A549 (cell line): ENCODE data around the gene SPC25. TPM values are rescaled to one million over a fixed set of nuclear protein-coding genes. Genes with fewer than 3 reads are reported as not detected.

ENCODE experiments used
- ATAC-seq, 2 experiments: fragments of 200-7000 bp in 1 of 2; fragments of >200 bp in 1 of 2; cut with Nextera tagmentation in 1 of 2; cut with Tn5 transposase in 1 of 2; 3 replicates each; pipeline versions ENCODE4 v1.8.0 to v1.9.1; 2018 to 2020; ENCODE audit warnings: mild to moderate bottlenecking in 1 of 2, moderate library complexity in 1 of 2
- CTCF ChIA-PET: fragments of 300-600 bp; sonication (Branson Sonifier 250); formaldehyde crosslinking; extraction: SDS; loops from one replicate; lab custom pipeline; 2021; ENCODE audit warnings: antibody characterized with exemption, inconsistent platforms; lab: Yijun Ruan, JAX
- POLR2A ChIA-PET: fragments of 350-600 bp; formaldehyde crosslinking; extraction: SDS; loops from one replicate; lab custom pipeline; 2021; ENCODE audit warnings: antibody characterized with exemption, inconsistent platforms; lab: Yijun Ruan, JAX
- DNase-seq, 2 experiments: peaks; one replicate each; pipeline versions ENCODE4 v3.0.0 to v3.0.0-alpha.2; 2011 to 2016; ENCODE audit warnings: low read depth in 1 of 2, low spot score in 1 of 2
- FAIRE-seq: peaks from 2 replicates; lab custom pipeline; 2011; peaks lifted over from hg19 to GRCh38; lab: Jason Lieb, UNC
- H3K27ac ChIP-seq, 2 experiments: fragments of >200 bp; sonication (Bioruptor Twin); formaldehyde crosslinking; 3 replicates each; pipeline ENCODE4 v1.5.1; 2016 to 2017
- H3K4me1 ChIP-seq: fragments of >200 bp; sonication (Bioruptor Twin); formaldehyde crosslinking; 3 replicates; pipeline ENCODE4 v1.6.1; 2016
- H3K4me2 ChIP-seq: fragments of >200 bp; sonication (Bioruptor Twin); formaldehyde crosslinking; 3 replicates; pipeline ENCODE4 v1.6.1; 2016
- H3K4me3 ChIP-seq: fragments of >200 bp; sonication (Bioruptor Twin); formaldehyde crosslinking; 3 replicates; pipeline ENCODE4 v1.5.1; 2016
- H3K9me3 ChIP-seq: fragments of >200 bp; sonication (Bioruptor Twin); formaldehyde crosslinking; 3 replicates; pipeline ENCODE4 v1.6.1; 2016
- ATOH8 ChIP-seq: fragments of 250-450 bp; sonication (Bioruptor Pico); IDR thresholded peaks from 2 replicates; pipeline ENCODE4 v1.5.0; 2020; ENCODE audit warnings: low read depth, mild to moderate bottlenecking, moderate library complexity
- CBX2 ChIP-seq: fragments of 200-600 bp; sonication (generic); IDR thresholded peaks from 2 replicates; pipeline ENCODE4 v1.6.1; 2016; ENCODE audit warnings: low read depth, mild to moderate bottlenecking, borderline replicate concordance
- CHD2 ChIP-seq: fragments of 150-350 bp; IDR thresholded peaks from 2 replicates; pipeline ENCODE4 v1.6.1; 2014; ENCODE audit warnings: low read length; ENCODE audit not compliant: partially characterized antibody
- EHF ChIP-seq: fragments of 250-450 bp; sonication (Bioruptor Pico); IDR thresholded peaks from 2 replicates; pipeline ENCODE4 v1.5.0; 2020; ENCODE audit warnings: mild to moderate bottlenecking
- ELK1 ChIP-seq: fragments of 150-350 bp; IDR thresholded peaks from 2 replicates; pipeline ENCODE4 v1.6.1; 2014; ENCODE audit warnings: low read depth, mild to moderate bottlenecking, low read length
- ESRRA ChIP-seq: fragments of 150-350 bp; IDR thresholded peaks from 2 replicates; pipeline ENCODE4 v1.6.1; 2014; ENCODE audit warnings: mild to moderate bottlenecking, low read length, borderline replicate concordance
- FOXS1 ChIP-seq: fragments of 250-450 bp; sonication (Bioruptor Pico); IDR thresholded peaks from 2 replicates; pipeline ENCODE4 v1.5.0; 2020; ENCODE audit warnings: mild to moderate bottlenecking, moderate library complexity
- GATA3 ChIP-seq: IDR thresholded peaks from 2 replicates; pipeline ENCODE4 v1.6.1; 2012; ENCODE audit warnings: borderline replicate concordance
- HDAC2 ChIP-seq: fragments of 200-600 bp; sonication (generic); IDR thresholded peaks from 2 replicates; pipeline ENCODE4 v1.6.1; 2016
- HES2 ChIP-seq: fragments of >200 bp; sonication (Bioruptor Twin); formaldehyde crosslinking; IDR thresholded peaks from 2 replicates; pipeline ENCODE4 v1.6.1; 2016
- HEYL ChIP-seq: fragments of 250-450 bp; sonication (Bioruptor Pico); IDR thresholded peaks from 2 replicates; pipeline ENCODE4 v1.8.0; 2021; ENCODE audit warnings: mild to moderate bottlenecking, moderate library complexity
- HMGXB4 ChIP-seq: fragments of 250-450 bp; sonication (Bioruptor Pico); IDR thresholded peaks from 2 replicates; pipeline ENCODE4 v1.5.0; 2021; ENCODE audit warnings: mild to moderate bottlenecking, moderate library complexity, borderline replicate concordance
- NR3C1 ChIP-seq: fragments of >200 bp; sonication (Bioruptor Twin); formaldehyde crosslinking; IDR thresholded peaks from 3 replicates; pipeline ENCODE4 v1.6.1; 2017
- PBX3 ChIP-seq: IDR thresholded peaks from 2 replicates; pipeline ENCODE4 v1.6.1; 2012
- REST ChIP-seq: fragments of 200-600 bp; sonication (generic); IDR thresholded peaks from 2 replicates; pipeline ENCODE4 v1.6.1; 2016; ENCODE audit warnings: antibody characterized with exemption, mild to moderate bottlenecking, moderate library complexity
- RNF2 ChIP-seq: fragments of 200-600 bp; sonication (generic); IDR thresholded peaks from 2 replicates; pipeline ENCODE4 v1.6.1; 2016; ENCODE audit warnings: low read depth, mild to moderate bottlenecking, antibody characterized with exemption, moderate library complexity, borderline replicate concordance
- SMC3 ChIP-seq: fragments of >200 bp; sonication (Bioruptor Twin); formaldehyde crosslinking; IDR thresholded peaks from 3 replicates; pipeline ENCODE4 v1.6.1; 2018; ENCODE audit warnings: inconsistent platforms
- ZFP36 ChIP-seq: fragments of 450-650 bp; IDR thresholded peaks from 2 replicates; pipeline ENCODE4 v1.6.1; 2014; ENCODE audit warnings: borderline replicate concordance; ENCODE audit not compliant: partially characterized antibody
- WGBS: methylation state at CpG from one replicate; pipeline ENCODE4 v1.1.6; 2017; ENCODE audit errors: missing lambda C conversion rate; 5-methylcytosine and 5-hydroxymethylcytosine counted together
- polyA plus RNA-seq, 4 experiments: library from polyadenylated mRNA; depleted of rRNA in 3 of 4; stranded (reverse); fragments of >200 nt; fragmentation: RNase III in 1 of 4; extraction: RNeasy Plus Mini Kit Qiagen cat#74134 plus additional on column Dnase treatment in 1 of 4; gene quantifications; 2 replicates in 3 of 4; 3 replicates in 1 of 4; pipeline ENCODE4 v1.2.3, GENCODE V29; 2011 to 2017

The SPC25 gene
- polyA plus RNA-seq, 2 of the 4 experiments (the other 2 are of a cell fraction): 23.9 to 27.8 TPM

GRCh38 chr2:168849610-168850009, 40.6 kb downstream of the SPC25 start (continued):
- TF ChIP-seq HMGXB4 (CRISPR knock-in tag) (no peak), SMC3 (0 out of 3 replicates have a peak, but pooled peaks have one; percentile 15), HDAC2 (no peak)

GRCh38 chr2:168848225-168848624, 42.0 kb downstream of the SPC25 start:
- WGBS: 92% methylated on average over 3 of the region's 3 CpGs
- Histone ChIP-seq H3K27ac (no peak overlapping the region), H3K4me3 (no peak overlapping the region), H3K9me3 (no peaks in the 10 kb centered on the region), H3K4me1 (peaks cover 9% of the 10 kb centered on the region; the same call in 1 of the 3 replicates), H3K4me2 (no peak overlapping the region)
- no peak for TF ChIP-seq ZFP36
- no peak for TF ChIP-seq REST
- TF ChIP-seq CBX2: no peak
- no peak for TF ChIP-seq SMC3
- TF ChIP-seq FOXS1 (CRISPR knock-in tag): no peak
- TF ChIP-seq CHD2: no peak
- TF ChIP-seq GATA3: no peak
- no peak for TF ChIP-seq HEYL (CRISPR knock-in tag)
- no peak for TF ChIP-seq HDAC2
- no peak for TF ChIP-seq NR3C1
- TF ChIP-seq ESRRA: no peak
- no peak for TF ChIP-seq EHF (CRISPR knock-in tag)
- no peak for TF ChIP-seq ELK1
- no peak for TF ChIP-seq ATOH8 (CRISPR knock-in tag)
- TF ChIP-seq PBX3: no peak
- no peak for TF ChIP-seq RNF2
- TF ChIP-seq HMGXB4 (CRISPR knock-in tag): no peak
- no peak for TF ChIP-seq HES2
- ChIA-PET POLR2A (no interaction called here), CTCF (no interaction called here)
- DNase-seq: no peak
- no peak for ATAC-seq
- no peak for FAIRE-seq
